ENCODE data around the gene GPR137. TPM values are rescaled to one million over a fixed set of nuclear protein-coding genes. Genes with fewer than 3 reads are reported as not detected.

GPR137 gene
- total and polyA plus RNA-seq, 9 of the 15 experiments (the other 6 are each of a cell fraction or from before 2014, with no cell fraction given), result 0.32 to 26.7 (median 10.7) TPM

DNA sequence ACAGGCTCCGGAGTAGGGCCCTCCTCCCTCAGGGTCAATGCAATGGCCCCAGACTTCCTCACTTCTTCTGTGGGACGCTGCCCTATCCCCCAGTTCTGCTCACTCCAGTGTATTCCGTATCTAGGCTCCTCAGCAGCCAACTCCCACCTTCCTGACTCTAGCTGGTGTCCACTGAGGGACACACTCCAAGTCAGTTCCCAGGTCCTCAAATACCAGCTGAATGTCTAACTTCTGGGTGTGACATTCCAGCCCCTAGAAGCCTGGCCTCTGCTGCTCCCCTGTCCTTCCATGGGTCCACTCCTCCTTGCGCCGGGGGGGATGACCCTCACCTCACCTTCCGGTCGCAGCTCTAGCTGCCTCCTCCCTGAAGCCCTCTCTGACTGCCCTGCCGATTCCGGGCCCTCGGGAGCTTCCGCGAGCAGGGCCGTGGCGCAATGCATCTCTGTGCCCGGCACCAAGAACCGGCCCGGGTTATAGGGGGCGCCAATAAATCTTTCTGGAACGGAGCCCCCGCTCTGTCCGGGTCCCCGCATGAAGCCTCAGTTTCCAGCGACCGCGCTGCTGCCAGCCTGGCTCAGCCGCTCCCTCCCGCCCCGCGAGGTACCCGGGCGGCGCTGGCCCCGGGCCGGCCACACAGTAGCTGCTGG lies 16.6 kb upstream of the GPR137 start (continued):
- TF ChIP-seq CBFB (CRISPR knock-in tag; IDR thresholded peaks at IDR 0.05) (no peak; the same call in 1 of the 2 replicates), HNRNPH1 (optimal IDR thresholded peaks at IDR 0.05; ENCODE audit: low read depth, low read length) (no peak), TAF9B (IDR thresholded peaks at IDR 0.05; ENCODE audit: partially characterized antibody) (peak; percentile 32), SRSF3 (IDR thresholded peaks at IDR 0.05; ENCODE audit: insufficient read depth, low read length) (peak; percentile 45; the same call in 1 of the 2 replicates), SMAD2 (IDR thresholded peaks at IDR 0.05; ENCODE audit: low read depth, low read length) (no peak), JUNB (CRISPR knock-in tag; conservative IDR thresholded peaks at IDR 0.05) (no peak), RAD51 (IDR thresholded peaks at IDR 0.05; ENCODE audit: borderline replicate concordance, low read depth) (0 out of 2 replicates have a peak, but pooled peaks have one; percentile 6), FOXK2 (conservative IDR thresholded peaks at IDR 0.05 in 1 of 2, IDR thresholded peaks at IDR 0.05 in 1 of 2; ENCODE audit: low read depth in 2 of 2) (0 out of 4 replicates have a peak, but pooled peaks of 1 of the 2 experiments have one; percentile 14), ZNF232 (CRISPR knock-in tag; IDR thresholded peaks at IDR 0.05) (peak; percentile 16; the same call in 1 of the 2 replicates), PTRF (tag; IDR thresholded peaks at IDR 0.05) (no peak), MEIS2 (IDR thresholded peaks at IDR 0.05; ENCODE audit: partially characterized antibody) (peak; percentile 2), YBX1 (IDR thresholded peaks at IDR 0.05) (no peak)
- TF ChIP-seq, protein P1, sequence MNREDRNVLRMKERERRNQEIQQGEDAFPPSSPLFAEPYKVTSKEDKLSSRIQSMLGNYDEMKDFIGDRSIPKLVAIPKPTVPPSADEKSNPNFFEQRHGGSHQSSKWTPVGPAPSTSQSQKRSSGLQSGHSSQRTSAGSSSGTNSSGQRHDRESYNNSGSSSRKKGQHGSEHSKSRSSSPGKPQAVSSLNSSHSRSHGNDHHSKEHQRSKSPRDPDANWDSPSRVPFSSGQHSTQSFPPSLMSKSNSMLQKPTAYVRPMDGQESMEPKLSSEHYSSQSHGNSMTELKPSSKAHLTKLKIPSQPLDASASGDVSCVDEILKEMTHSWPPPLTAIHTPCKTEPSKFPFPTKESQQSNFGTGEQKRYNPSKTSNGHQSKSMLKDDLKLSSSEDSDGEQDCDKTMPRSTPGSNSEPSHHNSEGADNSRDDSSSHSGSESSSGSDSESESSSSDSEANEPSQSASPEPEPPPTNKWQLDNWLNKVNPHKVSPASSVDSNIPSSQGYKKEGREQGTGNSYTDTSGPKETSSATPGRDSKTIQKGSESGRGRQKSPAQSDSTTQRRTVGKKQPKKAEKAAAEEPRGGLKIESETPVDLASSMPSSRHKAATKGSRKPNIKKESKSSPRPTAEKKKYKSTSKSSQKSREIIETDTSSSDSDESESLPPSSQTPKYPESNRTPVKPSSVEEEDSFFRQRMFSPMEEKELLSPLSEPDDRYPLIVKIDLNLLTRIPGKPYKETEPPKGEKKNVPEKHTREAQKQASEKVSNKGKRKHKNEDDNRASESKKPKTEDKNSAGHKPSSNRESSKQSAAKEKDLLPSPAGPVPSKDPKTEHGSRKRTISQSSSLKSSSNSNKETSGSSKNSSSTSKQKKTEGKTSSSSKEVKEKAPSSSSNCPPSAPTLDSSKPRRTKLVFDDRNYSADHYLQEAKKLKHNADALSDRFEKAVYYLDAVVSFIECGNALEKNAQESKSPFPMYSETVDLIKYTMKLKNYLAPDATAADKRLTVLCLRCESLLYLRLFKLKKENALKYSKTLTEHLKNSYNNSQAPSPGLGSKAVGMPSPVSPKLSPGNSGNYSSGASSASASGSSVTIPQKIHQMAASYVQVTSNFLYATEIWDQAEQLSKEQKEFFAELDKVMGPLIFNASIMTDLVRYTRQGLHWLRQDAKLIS (CRISPR knock-in tag; IDR thresholded peaks at IDR 0.05), result no peak; the same call in 1 of the 2 replicates
- TF ChIP-seq, protein P2, sequence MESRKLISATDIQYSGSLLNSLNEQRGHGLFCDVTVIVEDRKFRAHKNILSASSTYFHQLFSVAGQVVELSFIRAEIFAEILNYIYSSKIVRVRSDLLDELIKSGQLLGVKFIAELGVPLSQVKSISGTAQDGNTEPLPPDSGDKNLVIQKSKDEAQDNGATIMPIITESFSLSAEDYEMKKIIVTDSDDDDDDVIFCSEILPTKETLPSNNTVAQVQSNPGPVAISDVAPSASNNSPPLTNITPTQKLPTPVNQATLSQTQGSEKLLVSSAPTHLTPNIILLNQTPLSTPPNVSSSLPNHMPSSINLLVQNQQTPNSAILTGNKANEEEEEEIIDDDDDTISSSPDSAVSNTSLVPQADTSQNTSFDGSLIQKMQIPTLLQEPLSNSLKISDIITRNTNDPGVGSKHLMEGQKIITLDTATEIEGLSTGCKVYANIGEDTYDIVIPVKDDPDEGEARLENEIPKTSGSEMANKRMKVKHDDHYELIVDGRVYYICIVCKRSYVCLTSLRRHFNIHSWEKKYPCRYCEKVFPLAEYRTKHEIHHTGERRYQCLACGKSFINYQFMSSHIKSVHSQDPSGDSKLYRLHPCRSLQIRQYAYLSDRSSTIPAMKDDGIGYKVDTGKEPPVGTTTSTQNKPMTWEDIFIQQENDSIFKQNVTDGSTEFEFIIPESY (CRISPR knock-in tag; IDR thresholded peaks at IDR 0.05), result no peak
